Endothelial cell of hepatic sinusoid (primary cell): ENCODE measurements around the gene SDHD.

Experiments
- in situ Hi-C: cut with HindIII; loops from 2 replicates; pipeline ENCODE4 v1.10.0; 2017; ENCODE audit warnings: low sequenced_read_pairs

The SDHD gene

GRCh38 chr11:112097734-112098528, 11.3 kb downstream of the SDHD start:
- in situ Hi-C loops: no loop called here

GRCh38 chr11:112100462-112100861, 13.8 kb downstream of the SDHD start:
- in situ Hi-C loops: loop anchor here (5.0 kb wide), 1 partner anchor 77 kb away; the partner anchor contains the start of gene BCO2

- in situ Hi-C loops: loop anchor here (5.0 kb wide), 1 partner anchor 74 kb away; the partner anchor contains the start of gene BCO2
Observed at GRCh38 chr11:112103446-112103845, 16.8 kb downstream of the SDHD start.

- in situ Hi-C loops: no loop called here
Observed at GRCh38 chr11:112106070-112106469, 19.4 kb downstream of the SDHD start.

- in situ Hi-C loops: no loop called here
Observed at GRCh38 chr11:112113539-112114457, 27.1 kb downstream of the SDHD start.

- in situ Hi-C loops: no loop called here
Observed at GRCh38 chr11:112114460-112114859, 27.8 kb downstream of the SDHD start.

GRCh38 chr11:112115386-112115785, 28.7 kb downstream of the SDHD start:
- in situ Hi-C loops: no loop called here

- in situ Hi-C loops: no loop called here
Observed at GRCh38 chr11:112118176-112118575, 31.5 kb downstream of the SDHD start.

GRCh38 chr11:112121981-112122615, 35.4 kb downstream of the SDHD start:
- in situ Hi-C loops: no loop called here

GRCh38 chr11:112123129-112123528, 36.5 kb downstream of the SDHD start:
- in situ Hi-C loops: no loop called here

- in situ Hi-C loops: no loop called here
Observed at GRCh38 chr11:112127056-112127455, 40.4 kb downstream of the SDHD start.

GRCh38 chr11:112128483-112129121, 41.9 kb downstream of the SDHD start:
- in situ Hi-C loops: no loop called here

GRCh38 chr11:112129656-112130055, 43.0 kb downstream of the SDHD start:
- in situ Hi-C loops: no loop called here

GRCh38 chr11:112132737-112133136, 46.1 kb downstream of the SDHD start:
- in situ Hi-C loops: no loop called here

GRCh38 chr11:112134473-112134872, 47.8 kb downstream of the SDHD start:
- in situ Hi-C loops: no loop called here

GRCh38 chr11:112143597-112143996, 56.9 kb downstream of the SDHD start:
- in situ Hi-C loops: no loop called here
